Neutrophil (primary cell): ENCODE results near the gene IFT122.

Experiments used
- H3K27ac ChIP-seq: fragments of 200-600 bp; sonication (generic); 2 replicates; pipeline ENCODE4 v1.5.1; 2016; ENCODE audit warnings: mild to moderate bottlenecking, moderate library complexity
- H3K27me3 ChIP-seq: fragments of 200-600 bp; sonication (generic); 2 replicates; pipeline ENCODE4 v1.6.0; 2016; ENCODE audit warnings: mild to moderate bottlenecking
- H3K36me3 ChIP-seq: fragments of 200-600 bp; sonication (generic); 2 replicates; pipeline ENCODE4 v1.5.1; 2017
- H3K4me1 ChIP-seq, 2 experiments: fragments of 200-600 bp in 1 of 2; sonication (generic) in 1 of 2; 1 replicate in 1 of 2; 2 replicates in 1 of 2; pipeline versions ENCODE4 v1.5.1 to v1.6.1; 2013 to 2016; ENCODE audit warnings: low read depth in 1 of 2, low read length in 1 of 2, mild to moderate bottlenecking in 1 of 2, moderate library complexity in 1 of 2; ENCODE audit not compliant: control insufficient read depth in 1 of 2, insufficient read depth in 1 of 2
- H3K4me3 ChIP-seq, 2 experiments: fragments of 200-600 bp in 1 of 2; sonication (generic) in 1 of 2; 1 replicate in 1 of 2; 2 replicates in 1 of 2; pipeline ENCODE4 v1.5.1; 2013 to 2016; ENCODE audit warnings: low read depth in 1 of 2, low read length in 1 of 2, mild to moderate bottlenecking in 1 of 2, moderate library complexity in 1 of 2
- H3K9me3 ChIP-seq: fragments of 200-600 bp; sonication (generic); 2 replicates; pipeline ENCODE4 v1.5.1; 2016
- TF ChIP-seq, protein P1 (sequence below): fragments of 200-600 bp; sonication (generic); IDR thresholded peaks from 2 replicates; pipeline ENCODE4 v1.5.1; 2016; ENCODE audit warnings: antibody characterized with exemption

IFT122 gene

DNA sequence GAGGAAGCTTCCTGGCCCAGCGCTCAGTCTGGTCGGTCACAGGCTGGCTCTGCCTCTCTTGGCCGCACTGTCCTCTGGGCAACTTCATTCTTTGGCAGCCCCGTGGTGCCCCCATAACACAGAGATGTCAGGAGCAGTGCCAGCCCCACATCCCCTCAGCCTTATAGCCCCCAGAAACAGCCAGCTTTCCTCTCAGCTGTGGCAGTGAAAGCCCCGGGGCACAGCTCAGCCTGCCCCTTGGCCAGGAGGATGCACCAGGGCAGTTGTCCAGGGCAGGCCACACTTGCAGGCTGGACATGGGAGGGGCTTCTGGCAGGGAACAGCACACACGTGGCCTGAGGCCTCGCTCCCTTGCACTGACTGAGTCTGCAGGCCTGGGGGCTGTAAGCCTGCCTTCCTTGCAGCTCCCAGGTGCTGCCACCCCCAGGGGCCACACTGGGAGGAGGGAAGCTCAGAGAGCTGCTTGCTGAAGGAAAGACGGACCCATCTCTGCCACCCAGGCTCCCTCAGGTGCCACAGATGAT is 78.1 kb downstream of the IFT122 start:
- Histone ChIP-seq H3K27ac (no peak overlapping the region), H3K36me3 (peaks cover 51% of the 10 kb centered on the region), H3K27me3 (no peaks in the 10 kb centered on the region), H3K4me3 (no peak overlapping the region), H3K4me1 (no peaks in the 10 kb centered on the region), H3K9me3 (no peaks in the 10 kb centered on the region)
- TF ChIP-seq, protein P1, sequence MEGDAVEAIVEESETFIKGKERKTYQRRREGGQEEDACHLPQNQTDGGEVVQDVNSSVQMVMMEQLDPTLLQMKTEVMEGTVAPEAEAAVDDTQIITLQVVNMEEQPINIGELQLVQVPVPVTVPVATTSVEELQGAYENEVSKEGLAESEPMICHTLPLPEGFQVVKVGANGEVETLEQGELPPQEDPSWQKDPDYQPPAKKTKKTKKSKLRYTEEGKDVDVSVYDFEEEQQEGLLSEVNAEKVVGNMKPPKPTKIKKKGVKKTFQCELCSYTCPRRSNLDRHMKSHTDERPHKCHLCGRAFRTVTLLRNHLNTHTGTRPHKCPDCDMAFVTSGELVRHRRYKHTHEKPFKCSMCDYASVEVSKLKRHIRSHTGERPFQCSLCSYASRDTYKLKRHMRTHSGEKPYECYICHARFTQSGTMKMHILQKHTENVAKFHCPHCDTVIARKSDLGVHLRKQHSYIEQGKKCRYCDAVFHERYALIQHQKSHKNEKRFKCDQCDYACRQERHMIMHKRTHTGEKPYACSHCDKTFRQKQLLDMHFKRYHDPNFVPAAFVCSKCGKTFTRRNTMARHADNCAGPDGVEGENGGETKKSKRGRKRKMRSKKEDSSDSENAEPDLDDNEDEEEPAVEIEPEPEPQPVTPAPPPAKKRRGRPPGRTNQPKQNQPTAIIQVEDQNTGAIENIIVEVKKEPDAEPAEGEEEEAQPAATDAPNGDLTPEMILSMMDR = no peak

DNA sequence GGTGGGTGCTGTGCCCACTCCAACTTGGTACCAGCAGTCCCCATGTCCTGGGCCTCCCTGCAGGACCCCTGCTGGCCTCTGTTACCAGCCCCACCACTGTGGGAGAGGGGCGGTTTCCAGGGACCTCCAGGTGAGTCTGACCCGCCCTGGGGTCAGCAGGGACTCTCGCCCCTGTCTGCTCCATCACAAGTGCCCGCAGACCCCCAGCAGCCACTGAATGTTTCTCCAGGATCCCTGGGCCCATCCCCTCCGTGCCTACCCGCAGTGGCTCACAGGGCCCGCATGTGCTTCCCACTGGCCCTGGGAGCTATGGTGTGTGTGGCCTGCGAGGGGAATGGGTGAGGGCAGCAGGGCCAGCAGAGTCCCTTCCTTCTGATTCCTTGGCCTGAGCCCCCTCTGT is 78.6 kb downstream of the IFT122 start:
- TF ChIP-seq, protein P1 = no peak
- Histone ChIP-seq H3K9me3 (no peaks in the 10 kb centered on the region), H3K4me1 (no peaks in the 10 kb centered on the region), H3K36me3 (peaks cover 48% of the 10 kb centered on the region), H3K27ac (no peak overlapping the region), H3K4me3 (no peak overlapping the region), H3K27me3 (no peaks in the 10 kb centered on the region)

DNA sequence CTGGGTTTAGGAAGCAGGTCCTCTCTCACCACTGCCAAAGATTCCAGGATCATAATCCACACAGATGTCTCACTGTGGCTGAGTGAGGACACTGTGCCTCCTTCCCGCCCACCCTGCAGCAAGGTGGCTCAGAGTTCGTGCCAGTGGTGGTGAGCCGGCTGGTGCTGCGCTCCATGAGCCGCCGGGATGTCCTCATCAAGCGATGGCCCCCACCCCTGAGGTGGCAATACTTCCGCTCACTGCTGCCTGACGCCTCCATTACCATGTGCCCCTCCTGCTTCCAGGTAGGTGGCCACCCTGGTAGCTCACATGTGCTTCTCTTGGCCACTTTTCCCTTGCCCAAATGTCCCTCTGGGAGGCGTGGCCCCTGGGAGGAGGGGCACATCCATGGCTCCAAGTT is 79.4 kb downstream of the IFT122 start:
- Histone ChIP-seq H3K4me3 (no peak overlapping the region), H3K27ac (no peak overlapping the region), H3K4me1 (no peaks in the 10 kb centered on the region), H3K9me3 (no peaks in the 10 kb centered on the region), H3K36me3 (peaks cover 39% of the 10 kb centered on the region), H3K27me3 (no peaks in the 10 kb centered on the region)
- TF ChIP-seq, protein P1 = no peak

DNA sequence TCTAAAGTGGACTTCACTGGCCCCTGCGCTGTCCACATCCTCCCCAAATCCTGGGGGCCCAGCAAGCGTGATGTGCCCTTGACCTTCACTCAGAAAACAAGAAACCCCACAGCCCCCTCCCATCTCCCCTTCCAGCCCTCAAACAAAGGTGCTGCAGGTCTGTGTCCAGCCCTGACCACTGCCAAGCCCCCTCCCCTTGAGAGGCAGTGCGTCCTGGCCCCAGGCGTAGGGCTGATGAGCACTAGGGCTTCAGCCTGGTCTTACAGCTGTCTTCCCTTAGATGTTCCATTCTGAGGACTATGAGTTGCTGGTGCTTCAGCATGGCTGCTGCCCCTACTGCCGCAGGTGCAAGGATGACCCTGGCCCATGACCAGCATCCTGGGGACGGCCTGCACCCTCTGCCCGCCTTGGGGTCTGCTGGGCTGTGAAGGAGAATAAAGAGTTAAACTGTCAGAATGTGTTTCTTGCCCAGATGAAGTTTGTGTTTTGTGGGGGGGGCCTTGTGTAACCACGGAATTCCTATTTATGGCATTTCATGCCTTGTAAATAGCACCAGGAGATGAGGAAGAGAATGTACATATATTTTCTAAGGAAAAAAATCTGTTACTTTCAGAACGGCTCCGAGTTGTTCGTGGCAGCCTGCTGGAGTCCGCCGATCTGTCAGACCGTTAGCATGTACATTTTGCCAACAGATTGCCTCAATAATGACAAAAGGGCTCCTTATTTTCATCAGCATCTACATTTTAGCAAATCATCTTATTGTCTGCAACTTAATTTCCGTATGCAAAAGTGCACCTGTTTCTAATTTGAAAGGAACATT is 80.1 kb downstream of the IFT122 start:
- Histone ChIP-seq H3K27ac (no peak overlapping the region), H3K36me3 (peaks cover 33% of the 10 kb centered on the region), H3K9me3 (no peaks in the 10 kb centered on the region), H3K4me3 (no peak overlapping the region), H3K4me1 (peaks cover 1 to 3% of the 10 kb centered on the region in 2 experiments), H3K27me3 (no peaks in the 10 kb centered on the region)
- TF ChIP-seq, protein P1 = no peak

DNA sequence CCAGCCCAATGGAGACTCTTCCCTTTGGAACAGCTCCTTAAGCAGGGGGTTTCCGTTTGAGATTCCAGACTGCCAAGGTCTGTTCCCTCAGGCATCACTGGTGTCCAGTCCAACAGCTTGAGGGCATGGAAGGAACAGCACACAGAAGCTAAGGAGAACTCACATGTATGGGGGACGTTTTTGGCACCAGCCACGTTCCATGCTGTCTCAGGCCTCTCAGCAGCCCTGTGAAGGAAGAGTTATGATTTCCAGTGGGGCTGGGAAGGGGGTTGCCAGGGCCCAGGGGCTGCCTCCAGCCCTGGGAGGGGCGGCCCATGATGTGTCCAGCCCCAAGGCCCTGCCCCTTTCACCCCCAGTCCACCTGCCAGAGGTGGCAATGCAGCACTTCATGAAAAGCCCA is 80.9 kb downstream of the IFT122 start:
- TF ChIP-seq, protein P1 = no peak
- H3K9me3 ChIP-seq = no peaks in the 10 kb centered on the region
- no peak overlapping the region for H3K4me3 ChIP-seq
- H3K27me3 ChIP-seq = no peaks in the 10 kb centered on the region
- H3K36me3 ChIP-seq = peaks cover 32% of the 10 kb centered on the region
- no peak overlapping the region for H3K27ac ChIP-seq
- H3K4me1 ChIP-seq = peaks cover 10 to 12% of the 10 kb centered on the region in 2 experiments
